CD14-positive monocyte (primary cell): ENCODE results near the gene BAHCC1. TPM values are rescaled to one million over a fixed set of nuclear protein-coding genes. Genes with fewer than 3 reads are reported as not detected.

ENCODE experiments used
- DNase-seq, 3 donors: peaks; one replicate each; pipeline ENCODE4 v3.0.0-alpha.2; 2011 to 2022
- H2AFZ ChIP-seq: 2 replicates; pipeline ENCODE4 v1.6.0; 2012; ENCODE audit warnings: mild to moderate bottlenecking, low read depth, low read length, inconsistent platforms; ENCODE audit not compliant: insufficient read depth, poor library complexity, severe bottlenecking
- H3K27ac ChIP-seq, 2 donors: 1 replicate in 1 of 2; 2 replicates in 1 of 2; pipeline ENCODE4 v1.5.1; 2012 to 2013; ENCODE audit warnings: low read length in 2 of 2, control low read depth in 1 of 2, inconsistent platforms in 1 of 2, low read depth in 1 of 2, mild to moderate bottlenecking in 1 of 2
- H3K27me3 ChIP-seq, 2 donors: one replicate each; pipeline versions ENCODE4 v1.6.0 to v1.6.1; 2011 to 2013; ENCODE audit warnings: low read length in 2 of 2; ENCODE audit not compliant: control insufficient read depth in 2 of 2, insufficient read depth in 2 of 2
- H3K36me3 ChIP-seq, 2 donors: replicated peaks in 1 of 2; 1 replicate in 1 of 2; 2 replicates in 1 of 2; pipeline versions ENCODE4 v1.5.1 to v1.6.1; 2012 to 2013; ENCODE audit warnings: low read length in 2 of 2, control low read depth in 1 of 2, inconsistent platforms in 1 of 2, mild to moderate bottlenecking in 1 of 2; ENCODE audit not compliant: insufficient read depth in 2 of 2, control insufficient read depth in 1 of 2
- H3K4me1 ChIP-seq, 2 donors: 1 replicate in 1 of 2; 2 replicates in 1 of 2; pipeline versions ENCODE4 v1.5.1 to v1.6.1; 2012 to 2013; ENCODE audit warnings: low read length in 2 of 2, control low read depth in 1 of 2, inconsistent platforms in 1 of 2, mild to moderate bottlenecking in 1 of 2, moderate library complexity in 1 of 2; ENCODE audit not compliant: insufficient read depth in 2 of 2, control insufficient read depth in 1 of 2
- H3K4me2 ChIP-seq: replicated peaks from 2 replicates; pipeline ENCODE3; 2012; ENCODE audit warnings: low read length, moderate library complexity, mild to moderate bottlenecking; ENCODE audit not compliant: poor library complexity, severe bottlenecking; ENCODE audit errors: extremely low read depth
- H3K4me3 ChIP-seq, 3 experiments: fragments of 200-600 bp in 1 of 3; sonication (generic) in 1 of 3; replicated peaks in 1 of 3; 1 replicate in 2 of 3; 2 replicates in 1 of 3; pipeline ENCODE4 v1.5.1; 2011 to 2013; ENCODE audit warnings: low read length in 3 of 3, mild to moderate bottlenecking in 3 of 3, control low read depth in 2 of 3, low read depth in 2 of 3, inconsistent platforms in 1 of 3, moderate library complexity in 1 of 3
- H3K79me2 ChIP-seq: 2 replicates; pipeline ENCODE4 v1.6.0; 2012; ENCODE audit warnings: mild to moderate bottlenecking, control low read depth, inconsistent platforms, low read length, moderate library complexity; ENCODE audit not compliant: insufficient read depth
- H3K9ac ChIP-seq: 2 replicates; pipeline ENCODE4 v1.6.0; 2017; ENCODE audit warnings: low read length, mild to moderate bottlenecking; ENCODE audit not compliant: insufficient read depth, poor library complexity, severe bottlenecking
- H3K9me3 ChIP-seq, 2 donors: replicated peaks in 1 of 2; 1 replicate in 1 of 2; 2 replicates in 1 of 2; pipeline versions ENCODE4 v1.5.1 to v1.6.1; 2012 to 2013; ENCODE audit warnings: low read length in 2 of 2, control low read depth in 1 of 2; ENCODE audit not compliant: control insufficient read depth in 1 of 2, insufficient read depth in 1 of 2
- H4K20me1 ChIP-seq: 2 replicates; pipeline ENCODE4 v1.6.0; 2012; ENCODE audit warnings: mild to moderate bottlenecking, low read length, control low read depth, moderate library complexity; ENCODE audit not compliant: insufficient read depth
- H3K27ac Mint-ChIP-seq, 7 donors: one replicate each; pipeline ENCODE4 v1.8.0; 2020; ENCODE audit warnings: mild to moderate bottlenecking in 7 of 7, mixed read lengths in 7 of 7, moderate library complexity in 6 of 7, inconsistent platforms in 2 of 7
- H3K27me3 Mint-ChIP-seq, 3 donors: one replicate each; pipeline ENCODE4 v1.8.0; 2021 to 2022; ENCODE audit warnings: low read depth in 3 of 3, mild to moderate bottlenecking in 3 of 3, mixed read lengths in 3 of 3, moderate library complexity in 3 of 3, inconsistent platforms in 1 of 3
- H3K36me3 Mint-ChIP-seq, 2 donors: one replicate each; pipeline ENCODE4 v1.8.0; 2020; ENCODE audit warnings: mixed read lengths in 2 of 2, inconsistent platforms in 1 of 2, mild to moderate bottlenecking in 1 of 2
- H3K4me1 Mint-ChIP-seq: one replicate; pipeline ENCODE4 v1.8.0; 2020; ENCODE audit warnings: mild to moderate bottlenecking, mixed read lengths
- H3K4me3 Mint-ChIP-seq, 2 donors: one replicate each; pipeline ENCODE4 v1.8.0; 2020; ENCODE audit warnings: mild to moderate bottlenecking in 2 of 2, mixed read lengths in 2 of 2, moderate library complexity in 1 of 2
- H3K9me3 Mint-ChIP-seq, 7 donors: one replicate each; pipeline ENCODE4 v1.8.0; 2020 to 2022; ENCODE audit warnings: mixed read lengths in 7 of 7, mild to moderate bottlenecking in 6 of 7, moderate library complexity in 6 of 7, inconsistent platforms in 2 of 7
- WGBS: methylation state at CpG from one replicate; pipeline ENCODE4 v1.1.5; 2013; ENCODE audit warnings: missing lambda C conversion rate; ENCODE audit not compliant: insufficient coverage; 5-methylcytosine and 5-hydroxymethylcytosine counted together
- intact Hi-C, 2 donors: fragments of 100-400 bp; cut with micrococcal nuclease; formaldehyde crosslinking; loops; one replicate each; pipeline versions ENCODE4 v1.15.0 to v1.15.1; 2023
- polyA plus RNA-seq, 3 donors: library from polyadenylated mRNA; depleted of rRNA in 1 of 3; unstranded in 2 of 3; stranded (reverse) in 1 of 3; fragments of 300-500 nt in 2 of 3; fragments of >200 nt in 1 of 3; fragmentation: Illumina TruSeq in 2 of 3; gene quantifications; 1 replicate in 2 of 3; 2 replicates in 1 of 3; pipeline ENCODE4 v1.2.3, GENCODE V29; 2012 to 2021
- TF ChIP-seq, protein P1 (sequence below): fragments of 200-600 bp; IDR thresholded peaks from one replicate; pipeline ENCODE4 v1.8.0; 2022; ENCODE audit warnings: antibody characterized with exemption, mild to moderate bottlenecking

Gene BAHCC1
- polyA plus RNA-seq, 3 donors = 0.11 to 8.8 (median 0.27) TPM

DNA sequence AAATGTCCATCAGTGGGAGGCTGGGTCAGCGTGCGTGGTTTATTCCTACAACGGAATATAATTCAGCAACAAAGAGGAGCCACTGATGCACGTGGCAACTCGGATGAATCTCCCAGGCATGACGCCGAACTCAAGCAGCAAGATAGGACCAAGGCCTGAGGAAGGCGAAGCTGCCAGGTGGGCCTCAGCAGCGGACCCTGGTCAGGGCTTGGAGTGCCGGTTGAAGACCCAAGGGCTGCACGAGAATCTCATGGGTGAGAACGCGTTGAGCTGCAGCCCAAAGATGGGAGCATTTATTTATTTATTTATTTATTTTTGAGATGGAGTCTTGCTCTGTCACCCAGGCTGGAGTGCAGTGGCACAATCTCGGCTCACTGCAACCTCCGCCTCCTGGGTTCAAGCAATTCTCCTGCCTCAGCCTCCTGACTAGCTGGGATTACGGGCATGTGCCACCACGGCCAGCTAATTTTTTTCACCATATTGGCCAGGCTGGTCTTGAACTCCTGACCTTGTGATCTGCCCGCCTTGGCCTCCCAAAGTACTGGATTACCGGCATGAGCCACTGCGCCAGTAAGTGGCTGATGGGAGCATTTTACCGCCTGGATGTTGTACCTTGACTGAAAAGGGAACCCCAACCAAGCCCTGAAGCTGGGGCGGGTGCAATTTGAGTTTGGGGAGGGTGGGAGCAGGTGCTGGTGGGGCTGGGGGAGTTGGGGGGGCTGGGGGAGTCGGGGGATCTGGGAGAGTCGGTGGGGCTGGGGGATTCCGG is 18.1 kb upstream of the BAHCC1 start:
- no peak for DNase-seq
- Histone ChIP-seq H2AFZ (no peak overlapping the region), H3K36me3 (no peaks in the 10 kb centered on the region), H3K4me2 (no peak overlapping the region), H3K79me2 (no peaks in the 10 kb centered on the region), H3K27ac (no peak overlapping the region), H3K27me3 (peaks cover 0 to 3% of the 10 kb centered on the region in 2 donors), H4K20me1 (no peaks in the 10 kb centered on the region), H3K9me3 (no peaks in the 10 kb centered on the region), H3K9ac (no peak overlapping the region), H3K4me1 (peaks cover 15 to 19% of the 10 kb centered on the region in 2 donors), H3K4me3 (no peak overlapping the region)
- H3K36me3 Mint-ChIP-seq = no peaks in the 10 kb centered on the region
- H3K4me3 Mint-ChIP-seq = no peak overlapping the region
- H3K4me1 Mint-ChIP-seq = peaks cover 19% of the 10 kb centered on the region
- H3K27me3 Mint-ChIP-seq = peaks cover 5 to 28% (median 27%) of the 10 kb centered on the region in 3 donors
- TF ChIP-seq, protein P1, sequence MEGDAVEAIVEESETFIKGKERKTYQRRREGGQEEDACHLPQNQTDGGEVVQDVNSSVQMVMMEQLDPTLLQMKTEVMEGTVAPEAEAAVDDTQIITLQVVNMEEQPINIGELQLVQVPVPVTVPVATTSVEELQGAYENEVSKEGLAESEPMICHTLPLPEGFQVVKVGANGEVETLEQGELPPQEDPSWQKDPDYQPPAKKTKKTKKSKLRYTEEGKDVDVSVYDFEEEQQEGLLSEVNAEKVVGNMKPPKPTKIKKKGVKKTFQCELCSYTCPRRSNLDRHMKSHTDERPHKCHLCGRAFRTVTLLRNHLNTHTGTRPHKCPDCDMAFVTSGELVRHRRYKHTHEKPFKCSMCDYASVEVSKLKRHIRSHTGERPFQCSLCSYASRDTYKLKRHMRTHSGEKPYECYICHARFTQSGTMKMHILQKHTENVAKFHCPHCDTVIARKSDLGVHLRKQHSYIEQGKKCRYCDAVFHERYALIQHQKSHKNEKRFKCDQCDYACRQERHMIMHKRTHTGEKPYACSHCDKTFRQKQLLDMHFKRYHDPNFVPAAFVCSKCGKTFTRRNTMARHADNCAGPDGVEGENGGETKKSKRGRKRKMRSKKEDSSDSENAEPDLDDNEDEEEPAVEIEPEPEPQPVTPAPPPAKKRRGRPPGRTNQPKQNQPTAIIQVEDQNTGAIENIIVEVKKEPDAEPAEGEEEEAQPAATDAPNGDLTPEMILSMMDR = no peak
- H3K9me3 Mint-ChIP-seq = peaks cover 0 to 2% (median 0%) of the 10 kb centered on the region in 7 donors
- intact Hi-C loops = no loop called here
- WGBS = 94% methylated on average over 14 of the region's 25 CpGs
- no peak overlapping the region for H3K27ac Mint-ChIP-seq

DNA sequence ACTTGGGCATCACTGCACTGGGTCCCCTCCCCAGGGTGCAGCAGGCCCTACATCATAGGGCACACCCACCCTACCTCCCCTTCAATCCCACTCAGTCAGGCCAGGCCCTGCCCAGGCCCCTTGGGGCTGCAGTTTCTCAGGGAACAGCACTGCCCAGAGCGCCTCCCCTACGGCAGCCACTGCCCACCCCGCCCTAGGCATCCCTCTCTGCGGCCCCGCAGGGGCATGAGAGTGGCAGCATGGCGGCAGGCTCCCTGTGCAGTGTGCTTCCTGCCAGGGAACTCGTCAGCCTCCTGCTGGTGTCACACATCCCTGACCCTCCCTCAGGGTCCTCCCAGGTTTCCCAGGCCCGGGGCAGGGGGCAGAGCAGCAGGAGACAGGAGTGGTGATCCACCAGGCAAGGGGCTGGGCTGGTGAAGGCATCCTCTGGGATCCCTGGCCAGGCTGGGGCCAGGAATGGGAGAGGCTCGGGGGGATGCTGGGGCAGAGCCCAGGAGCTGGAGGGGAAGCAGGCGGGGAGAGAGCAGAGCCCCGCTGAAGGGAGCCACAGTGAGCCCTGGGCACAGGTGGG is 16.2 kb upstream of the BAHCC1 start:
- Mint-ChIP-seq H3K36me3 (no peaks in the 10 kb centered on the region), H3K9me3 (peaks cover 0 to 2% (median 0%) of the 10 kb centered on the region in 7 donors), H3K27me3 (peaks cover 8 to 35% (median 26%) of the 10 kb centered on the region in 3 donors), H3K27ac (no peak overlapping the region), H3K4me3 (no peak overlapping the region), H3K4me1 (peaks cover 2% of the 10 kb centered on the region)
- Histone ChIP-seq H3K27ac (no peak overlapping the region), H4K20me1 (no peaks in the 10 kb centered on the region), H3K79me2 (no peaks in the 10 kb centered on the region), H2AFZ (no peak overlapping the region), H3K9ac (no peak overlapping the region), H3K36me3 (no peaks in the 10 kb centered on the region), H3K4me3 (no peak overlapping the region), H3K27me3 (peaks cover 0 to 8% of the 10 kb centered on the region in 2 donors), H3K9me3 (no peaks in the 10 kb centered on the region), H3K4me2 (no peak overlapping the region), H3K4me1 (peaks cover 0 to under 1% of the 10 kb centered on the region in 2 donors)
- TF ChIP-seq, protein P1 = no peak
- no peak for DNase-seq
- 86% methylated on average over 11 of the region's 11 CpGs for WGBS
- intact Hi-C loops = no loop called here
